Subcutaneous abdominal adipose tissue (tissue), 5 donors: ENCODE measurements around the gene ARHGEF40.

Source experiments
- H3K27ac ChIP-seq: one replicate; pipeline ENCODE4 v1.7.0; 2013; ENCODE audit warnings: low read depth, mild to moderate bottlenecking, inconsistent platforms, low read length, moderate library complexity
- H3K27me3 ChIP-seq, 5 donors: one replicate each; pipeline ENCODE4 v1.7.0; 2013; ENCODE audit warnings: low read length in 5 of 5, inconsistent platforms in 1 of 5; ENCODE audit not compliant: control insufficient read depth in 5 of 5, insufficient read depth in 4 of 5
- H3K36me3 ChIP-seq, 5 donors: one replicate each; pipeline ENCODE4 v1.7.0; 2013; ENCODE audit warnings: low read length in 5 of 5; ENCODE audit not compliant: control insufficient read depth in 5 of 5, insufficient read depth in 5 of 5
- H3K4me1 ChIP-seq, 5 donors: one replicate each; pipeline ENCODE4 v1.7.0; 2013; ENCODE audit warnings: low read length in 5 of 5, mild to moderate bottlenecking in 3 of 5, moderate library complexity in 1 of 5; ENCODE audit not compliant: control insufficient read depth in 5 of 5, insufficient read depth in 5 of 5
- H3K4me3 ChIP-seq, 5 donors: one replicate each; pipeline ENCODE4 v1.7.0; 2013; ENCODE audit warnings: low read length in 5 of 5, low read depth in 1 of 5
- H3K9ac ChIP-seq, 5 donors: one replicate each; pipeline ENCODE4 v1.7.0; 2013; ENCODE audit warnings: low read length in 5 of 5, mild to moderate bottlenecking in 4 of 5, moderate library complexity in 3 of 5
- H3K9me3 ChIP-seq, 5 donors: one replicate each; pipeline ENCODE4 v1.7.0; 2013; ENCODE audit warnings: low read length in 5 of 5; ENCODE audit not compliant: control insufficient read depth in 5 of 5
- donor health status: healthy.
- donor health status: healthy.
- donor health status: healthy.
- donor health status: healthy.
- donor health status: healthy.

The ARHGEF40 gene

DNA sequence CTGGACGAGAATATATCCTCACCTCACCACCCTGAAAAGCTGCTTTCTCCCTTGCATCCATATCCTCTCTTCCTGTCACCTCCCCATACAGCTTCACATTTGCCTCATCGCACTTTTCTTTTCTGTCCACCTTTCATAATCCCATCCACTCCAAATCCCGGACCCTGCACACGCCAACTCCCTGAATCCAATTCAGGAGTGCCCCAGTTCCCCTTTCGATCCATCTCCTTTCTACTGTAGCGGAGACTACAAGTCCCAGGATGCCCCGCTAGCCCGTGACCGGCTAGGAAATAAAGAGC, 33.3 kb downstream of the ARHGEF40 start:
- peaks cover 21 to 69% (median 59%) of the 10 kb centered on the region in 5 donors for H3K4me1 ChIP-seq
- H3K4me3 ChIP-seq: peak overlapping the region; percentile 49 to 93 (median 90)
- H3K9ac ChIP-seq: peak overlapping the region in 3 of 5 donors; percentile 91 to 94 (median 94)

DNA sequence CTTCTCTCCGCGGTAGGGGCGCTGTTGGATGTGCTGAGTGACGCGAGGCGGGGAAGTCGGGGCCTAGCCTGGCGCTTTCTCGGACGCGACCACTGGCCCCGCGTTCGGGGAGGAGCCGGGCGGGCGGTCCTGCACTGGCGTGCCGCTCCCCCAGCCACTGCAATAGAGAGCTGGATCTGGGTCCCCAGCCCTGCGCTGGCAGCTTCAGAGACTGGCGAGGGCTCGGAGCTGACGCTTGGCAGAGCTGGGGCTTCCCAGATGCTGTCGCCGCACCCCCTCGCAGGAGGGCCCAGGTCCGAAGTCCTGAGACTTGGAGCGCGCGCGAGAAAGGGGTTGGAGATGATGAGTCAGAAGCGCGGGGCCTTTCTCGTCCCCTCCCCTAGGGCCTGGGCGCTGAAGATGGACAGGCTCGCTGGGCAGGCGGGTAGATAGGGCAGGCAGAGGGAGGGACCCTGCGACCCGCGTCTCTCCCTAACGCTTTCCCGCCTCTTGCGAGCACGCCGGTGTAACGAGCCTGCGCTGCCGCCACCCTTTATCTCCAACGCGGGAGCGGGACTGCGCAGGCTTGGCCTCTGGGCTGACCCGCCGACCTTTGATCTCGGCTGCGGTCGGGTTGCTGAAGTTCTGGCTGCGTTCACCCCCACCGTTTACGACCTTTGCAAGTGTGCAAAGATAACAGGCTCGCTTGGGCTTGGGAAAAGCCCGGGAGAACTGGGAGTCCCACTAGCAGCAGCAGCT, 33.8 kb downstream of the ARHGEF40 start:
- Histone ChIP-seq H3K4me1 (peaks cover 21 to 66% (median 56%) of the 10 kb centered on the region in 5 donors), H3K4me3 (peak overlapping the region; percentile 77 to 93 (median 90)), H3K9ac (peak overlapping the region; percentile 90 to 97 (median 94)), H3K36me3 (no peaks in the 10 kb centered on the region), H3K27me3 (no peaks in the 10 kb centered on the region), H3K27ac (peak overlapping the region; percentile 100), H3K9me3 (no peaks in the 10 kb centered on the region)

More for the DNA sequence above, 33.3 kb downstream of the ARHGEF40 start:
- H3K9me3 ChIP-seq: no peaks in the 10 kb centered on the region
- H3K36me3 ChIP-seq: no peaks in the 10 kb centered on the region
- H3K27me3 ChIP-seq: no peaks in the 10 kb centered on the region
- peak overlapping the region; percentile 100 for H3K27ac ChIP-seq

- Histone ChIP-seq H3K4me1 (peaks cover 17 to 59% (median 50%) of the 10 kb centered on the region in 5 donors), H3K9me3 (no peaks in the 10 kb centered on the region), H3K9ac (peak overlapping the region; percentile 90 to 97 (median 94)), H3K27me3 (no peaks in the 10 kb centered on the region), H3K27ac (peak overlapping the region; percentile 100), H3K4me3 (peak overlapping the region; percentile 77 to 93 (median 90)), H3K36me3 (no peaks in the 10 kb centered on the region)
Measured at GRCh38 chr14:21104448-21105060, 34.5 kb downstream of the ARHGEF40 start.

DNA sequence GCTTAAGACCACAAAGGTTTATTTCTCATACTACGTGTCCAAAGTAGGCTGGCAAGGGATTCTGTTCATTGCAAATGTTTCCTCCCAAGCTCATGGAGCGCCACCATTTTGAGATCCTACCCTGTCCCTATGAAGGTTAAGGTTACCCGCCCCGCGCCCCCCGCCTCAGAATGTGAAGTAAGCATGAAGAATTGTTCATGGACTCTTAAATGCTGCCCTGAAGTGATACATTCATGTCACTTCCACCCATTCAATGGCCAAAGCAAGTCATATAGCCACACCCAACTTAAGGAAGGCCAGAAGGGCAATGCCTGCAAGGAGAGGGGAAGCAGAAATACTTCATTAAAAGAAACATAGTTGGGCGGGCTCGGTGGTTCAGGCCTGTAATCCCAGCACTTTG, 35.0 kb downstream of the ARHGEF40 start:
- no peaks in the 10 kb centered on the region for H3K36me3 ChIP-seq
- H3K27me3 ChIP-seq: no peaks in the 10 kb centered on the region
- peaks cover 17 to 56% (median 47%) of the 10 kb centered on the region in 5 donors for H3K4me1 ChIP-seq
- peak overlapping the region; percentile 100 for H3K27ac ChIP-seq
- H3K9me3 ChIP-seq: no peaks in the 10 kb centered on the region
- H3K9ac ChIP-seq: peak overlapping the region in 3 of 5 donors; percentile 91 to 97 (median 94)
- peak overlapping the region in 3 of 5 donors; percentile 77 to 91 (median 90) for H3K4me3 ChIP-seq

DNA sequence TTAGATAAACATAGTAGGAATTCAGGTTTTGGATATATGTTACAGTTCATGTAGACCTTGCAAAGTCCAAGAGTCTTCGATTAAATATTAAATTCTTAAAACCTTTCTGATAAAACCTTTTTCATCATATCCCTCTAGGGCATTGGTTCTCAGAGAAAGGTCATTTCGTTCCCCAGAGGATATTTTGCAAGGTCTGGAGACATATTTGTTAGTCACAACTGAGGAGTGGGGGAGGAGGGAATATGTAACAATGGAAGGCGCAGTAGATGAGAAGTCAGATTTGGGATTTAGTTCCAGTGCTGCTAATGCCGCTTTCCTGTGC, 36.0 kb downstream of the ARHGEF40 start:
- no peaks in the 10 kb centered on the region for H3K27me3 ChIP-seq

DNA sequence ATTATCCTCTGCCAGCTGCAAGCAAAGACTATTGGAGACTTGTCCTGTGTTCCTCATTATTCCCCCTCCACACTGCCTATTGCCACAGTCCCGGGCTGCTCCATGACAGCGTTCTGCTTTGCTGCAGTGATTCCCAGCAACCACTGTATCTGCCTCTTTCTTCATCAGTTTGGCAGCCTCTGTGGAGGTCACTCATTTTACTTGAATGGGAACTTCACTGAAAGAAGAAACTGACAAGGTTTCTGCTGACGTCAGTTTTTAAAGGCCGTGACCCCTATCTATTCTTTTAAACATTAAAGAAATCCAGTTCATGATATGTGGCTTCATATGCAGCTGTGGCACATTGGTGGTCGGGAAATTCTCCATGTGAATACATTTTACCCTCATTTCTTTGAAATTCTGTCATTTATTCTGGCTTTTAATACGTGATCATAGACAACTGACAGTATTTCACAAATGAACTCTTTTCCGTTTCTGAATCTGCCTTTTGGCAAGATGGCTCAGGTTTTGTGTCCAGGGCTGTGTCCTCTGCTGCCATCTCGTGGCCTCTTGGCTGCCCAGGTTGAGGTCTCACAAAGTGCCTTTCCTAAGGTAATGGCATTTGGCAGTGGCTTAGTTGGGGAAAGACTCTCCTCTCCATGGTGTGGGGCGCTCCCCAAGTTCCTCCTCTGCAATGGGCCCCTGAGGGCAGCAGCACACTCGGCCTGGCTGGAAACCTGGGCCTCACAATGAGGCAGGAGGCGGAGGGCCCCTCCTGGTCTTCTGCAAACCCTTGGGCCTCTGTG, 36.6 kb downstream of the ARHGEF40 start:
- Histone ChIP-seq H3K9me3 (no peaks in the 10 kb centered on the region), H3K4me3 (peak overlapping the region; percentile 11 to 58 (median 32)), H3K27ac (peak overlapping the region; percentile 100), H3K9ac (peak overlapping the region in 4 of 5 donors; percentile 12 to 83 (median 56)), H3K27me3 (no peaks in the 10 kb centered on the region), H3K4me1 (peaks cover 17 to 65% (median 52%) of the 10 kb centered on the region in 5 donors), H3K36me3 (no peaks in the 10 kb centered on the region)

More for the DNA sequence above, 36.0 kb downstream of the ARHGEF40 start:
- Histone ChIP-seq H3K4me3 (peak overlapping the region; percentile 11 to 58 (median 32)), H3K9ac (peak overlapping the region in 3 of 5 donors; percentile 41 to 83 (median 70)), H3K4me1 (peaks cover 17 to 59% (median 49%) of the 10 kb centered on the region in 5 donors), H3K36me3 (no peaks in the 10 kb centered on the region), H3K9me3 (no peaks in the 10 kb centered on the region), H3K27ac (peak overlapping the region; percentile 100)

DNA sequence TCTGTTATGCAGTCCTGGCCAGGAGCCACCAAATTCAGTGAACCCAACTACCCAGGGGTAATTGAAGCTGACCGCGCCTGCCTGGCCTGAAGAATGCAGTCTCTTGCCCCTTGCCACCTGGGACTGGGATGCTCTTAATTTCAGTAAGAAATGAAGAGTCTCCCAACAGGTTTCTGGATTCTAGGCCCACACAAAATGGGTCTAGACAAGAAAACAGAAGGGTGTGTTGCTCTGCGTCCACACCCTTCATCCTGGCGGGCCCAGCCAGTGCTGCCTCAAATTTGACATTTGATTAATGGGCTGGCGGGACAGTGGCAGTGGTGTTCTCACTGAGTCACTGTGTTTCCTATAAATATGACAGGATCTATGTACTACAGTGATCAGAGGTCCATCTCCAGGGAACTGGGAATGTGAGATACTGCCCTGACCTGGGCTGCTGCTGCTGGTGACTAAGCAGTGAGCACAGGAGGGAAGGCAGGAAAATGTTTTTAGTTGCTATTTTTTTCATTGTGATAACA, 37.2 kb downstream of the ARHGEF40 start:
- H3K4me3 ChIP-seq: no peak overlapping the region
- H3K36me3 ChIP-seq: no peaks in the 10 kb centered on the region
- peak overlapping the region in 4 of 5 donors; percentile 12 to 70 (median 44) for H3K9ac ChIP-seq
- peaks cover 17 to 70% (median 52%) of the 10 kb centered on the region in 5 donors for H3K4me1 ChIP-seq
- no peaks in the 10 kb centered on the region for H3K9me3 ChIP-seq
- no peaks in the 10 kb centered on the region for H3K27me3 ChIP-seq
- H3K27ac ChIP-seq: peak overlapping the region; percentile 100

- H3K9me3 ChIP-seq: no peaks in the 10 kb centered on the region
- no peaks in the 10 kb centered on the region for H3K27me3 ChIP-seq
- peaks cover 11 to 66% (median 41%) of the 10 kb centered on the region in 5 donors for H3K4me1 ChIP-seq
- H3K9ac ChIP-seq: no peak overlapping the region
- no peak overlapping the region for H3K4me3 ChIP-seq
- peak overlapping the region; percentile 100 for H3K27ac ChIP-seq
- H3K36me3 ChIP-seq: no peaks in the 10 kb centered on the region
Measured at GRCh38 chr14:21108791-21109190, 38.7 kb downstream of the ARHGEF40 start.

- no peaks in the 10 kb centered on the region for H3K36me3 ChIP-seq
- H3K27me3 ChIP-seq: no peaks in the 10 kb centered on the region
- H3K9me3 ChIP-seq: no peaks in the 10 kb centered on the region
- H3K4me1 ChIP-seq: peaks cover 8 to 60% (median 34%) of the 10 kb centered on the region in 5 donors
- no peak overlapping the region for H3K9ac ChIP-seq
- H3K27ac ChIP-seq: peak overlapping the region; percentile 100
- H3K4me3 ChIP-seq: no peak overlapping the region
Measured at GRCh38 chr14:21109377-21110138, 39.5 kb downstream of the ARHGEF40 start.
